HG02870 (cell line): ENCODE results near the gene WNK1.
"Not testable (repeated sequence)": the region's sequence is repeated elsewhere in the genome, so short reads cannot be mapped to it uniquely, and the experiment has no call there.

Experiments used
- ATAC-seq: cut with Tn5 transposase; IDR thresholded peaks from one replicate; pipeline ENCODE4 v1.9.1; 2021; ENCODE audit warnings: mild to moderate bottlenecking, moderate library complexity; ENCODE audit not compliant: unreplicated experiment

The WNK1 gene

GRCh38 chr12:810671-811415 lies 58.5 kb downstream of the WNK1 start:
- peak; percentile 56 for ATAC-seq

GRCh38 chr12:812950-813349 lies 60.6 kb downstream of the WNK1 start:
- ATAC-seq, result no peak

- ATAC-seq, result not testable (repeated sequence)
Observed at GRCh38 chr12:817456-817855, 65.1 kb downstream of the WNK1 start.

GRCh38 chr12:817941-818600 lies 65.7 kb downstream of the WNK1 start:
- no peak for ATAC-seq

GRCh38 chr12:818733-819132 lies 66.4 kb downstream of the WNK1 start:
- no peak for ATAC-seq

- ATAC-seq, result no peak
Observed at GRCh38 chr12:820336-820735, 68.0 kb downstream of the WNK1 start.

- ATAC-seq, result peak; percentile 83
Observed at GRCh38 chr12:823028-823698, 70.8 kb downstream of the WNK1 start.

GRCh38 chr12:826331-826730 lies 74.0 kb downstream of the WNK1 start:
- ATAC-seq, result no peak

- ATAC-seq, result no peak
Observed at GRCh38 chr12:828726-829395, 76.5 kb downstream of the WNK1 start.

GRCh38 chr12:830111-830867 lies 77.9 kb downstream of the WNK1 start:
- no peak for ATAC-seq

GRCh38 chr12:835754-836518 lies 83.6 kb downstream of the WNK1 start:
- no peak for ATAC-seq

GRCh38 chr12:836952-837351 lies 84.6 kb downstream of the WNK1 start:
- ATAC-seq, result no peak

- no peak for ATAC-seq
Observed at GRCh38 chr12:837548-837947, 85.2 kb downstream of the WNK1 start.

- ATAC-seq, result no peak
Observed at GRCh38 chr12:843609-844008, 91.2 kb downstream of the WNK1 start.

- no peak for ATAC-seq
Observed at GRCh38 chr12:846421-846820, 94.0 kb downstream of the WNK1 start.

- ATAC-seq, result no peak
Observed at GRCh38 chr12:848173-848865, 95.9 kb downstream of the WNK1 start.

- ATAC-seq, result no peak
Observed at GRCh38 chr12:848882-849527, 96.6 kb downstream of the WNK1 start.

- not testable (repeated sequence) for ATAC-seq
Observed at GRCh38 chr12:849733-850437, 97.5 kb downstream of the WNK1 start.
